Measurements from ENCODE around the gene SP3. TPM values are rescaled to one million over a fixed set of nuclear protein-coding genes. Genes with fewer than 3 reads are reported as not detected.

Gene SP3
- total and polyA plus RNA-seq, 2 donors (not counting 1 experiment from before 2014, with no cell fraction given), result 64.1 to 124 TPM

GRCh38 chr2:173862612-173863217 is 102.5 kb downstream of the SP3 start:
- Histone ChIP-seq H3K79me2 (ENCODE audit: control insufficient read depth, insufficient read depth, low read length) (no peaks in the 10 kb centered on the region), H3K4me3 (replicated peaks in 1 of 4; ENCODE audit: control extremely low read depth in 1 of 4, insufficient read depth in 1 of 4, low read depth in 3 of 4, low read length in 4 of 4) (no peak overlapping the region), H3K27ac (ENCODE audit: insufficient read depth, low read length) (no peak overlapping the region), H3K27me3 (ENCODE audit: control insufficient read depth, insufficient read depth, low read length) (peaks cover 14% of the 10 kb centered on the region), H3K36me3 (ENCODE audit: control insufficient read depth, insufficient read depth, low read length) (no peaks in the 10 kb centered on the region), H3K4me1 (ENCODE audit: control insufficient read depth, extremely low read depth, insufficient read depth, low read length) (no peaks in the 10 kb centered on the region), H2AFZ (ENCODE audit: low read length) (no peak overlapping the region), H3K9me3 (ENCODE audit: control insufficient read depth, insufficient read depth, low read depth, low read length) (no peaks in the 10 kb centered on the region), H3K4me2 (ENCODE audit: extremely low read depth, insufficient read depth, low read length) (no peak overlapping the region), H3K9ac (ENCODE audit: insufficient read depth, low read length) (no peak overlapping the region), H4K20me1 (ENCODE audit: control insufficient read depth, extremely low read depth, insufficient read depth, low read length) (no peaks in the 10 kb centered on the region)
- DNase-seq (ENCODE audit: low read depth in 2 of 2), result no peak
- TF ChIP-seq EZH2 (IDR thresholded peaks at IDR 0.05; ENCODE audit: low read length, missing control alignments) (no peak), CTCF (conservative IDR thresholded peaks at IDR 0.05 in 1 of 2, IDR thresholded peaks at IDR 0.05 in 1 of 2; ENCODE audit: low read depth in 1 of 2, low read length in 2 of 2) (no peak)

GRCh38 chr2:173860566-173860965 is 104.6 kb downstream of the SP3 start:
- H3K27ac ChIP-seq (ENCODE audit: insufficient read depth, low read length), result no peak overlapping the region
- no peaks in the 10 kb centered on the region for H3K79me2 ChIP-seq (ENCODE audit: control insufficient read depth, insufficient read depth, low read length)
- H2AFZ ChIP-seq (ENCODE audit: low read length), result no peak overlapping the region
- peaks cover 10% of the 10 kb centered on the region for H3K27me3 ChIP-seq (ENCODE audit: control insufficient read depth, insufficient read depth, low read length)
- TF ChIP-seq CTCF (conservative IDR thresholded peaks at IDR 0.05 in 1 of 2, IDR thresholded peaks at IDR 0.05 in 1 of 2; ENCODE audit: low read depth in 1 of 2, low read length in 2 of 2), result no peak
- no peak for TF ChIP-seq EZH2 (IDR thresholded peaks at IDR 0.05; ENCODE audit: low read length, missing control alignments)
- no peaks in the 10 kb centered on the region for H3K4me1 ChIP-seq (ENCODE audit: control insufficient read depth, extremely low read depth, insufficient read depth, low read length)
- no peaks in the 10 kb centered on the region for H4K20me1 ChIP-seq (ENCODE audit: control insufficient read depth, extremely low read depth, insufficient read depth, low read length)
- no peak overlapping the region for H3K4me3 ChIP-seq (replicated peaks in 1 of 4; ENCODE audit: control extremely low read depth in 1 of 4, insufficient read depth in 1 of 4, low read depth in 3 of 4, low read length in 4 of 4)
- no peak overlapping the region for H3K4me2 ChIP-seq (ENCODE audit: extremely low read depth, insufficient read depth, low read length)
- no peak for DNase-seq (ENCODE audit: low read depth in 2 of 2)
- H3K9ac ChIP-seq (ENCODE audit: insufficient read depth, low read length), result no peak overlapping the region
- no peaks in the 10 kb centered on the region for H3K36me3 ChIP-seq (ENCODE audit: control insufficient read depth, insufficient read depth, low read length)
- H3K9me3 ChIP-seq (ENCODE audit: control insufficient read depth, insufficient read depth, low read depth, low read length), result no peaks in the 10 kb centered on the region

- H3K4me1 ChIP-seq (ENCODE audit: control insufficient read depth, extremely low read depth, insufficient read depth, low read length), result no peaks in the 10 kb centered on the region
- no peak overlapping the region for H2AFZ ChIP-seq (ENCODE audit: low read length)
- H3K4me3 ChIP-seq (replicated peaks in 1 of 4; ENCODE audit: control extremely low read depth in 1 of 4, insufficient read depth in 1 of 4, low read depth in 3 of 4, low read length in 4 of 4), result no peak overlapping the region
- no peaks in the 10 kb centered on the region for H3K79me2 ChIP-seq (ENCODE audit: control insufficient read depth, insufficient read depth, low read length)
- peaks cover 10% of the 10 kb centered on the region for H3K27me3 ChIP-seq (ENCODE audit: control insufficient read depth, insufficient read depth, low read length)
- no peaks in the 10 kb centered on the region for H3K36me3 ChIP-seq (ENCODE audit: control insufficient read depth, insufficient read depth, low read length)
- H3K9ac ChIP-seq (ENCODE audit: insufficient read depth, low read length), result no peak overlapping the region
- no peak overlapping the region for H3K27ac ChIP-seq (ENCODE audit: insufficient read depth, low read length)
- TF ChIP-seq CTCF (conservative IDR thresholded peaks at IDR 0.05 in 1 of 2, IDR thresholded peaks at IDR 0.05 in 1 of 2; ENCODE audit: low read depth in 1 of 2, low read length in 2 of 2) (no peak), EZH2 (IDR thresholded peaks at IDR 0.05; ENCODE audit: low read length, missing control alignments) (no peak)
- no peak overlapping the region for H3K4me2 ChIP-seq (ENCODE audit: extremely low read depth, insufficient read depth, low read length)
- H4K20me1 ChIP-seq (ENCODE audit: control insufficient read depth, extremely low read depth, insufficient read depth, low read length), result no peaks in the 10 kb centered on the region
- DNase-seq (ENCODE audit: low read depth in 2 of 2), result no peak
- H3K9me3 ChIP-seq (ENCODE audit: control insufficient read depth, insufficient read depth, low read depth, low read length), result no peaks in the 10 kb centered on the region
Observed at GRCh38 chr2:173860082-173860481, 105.1 kb downstream of the SP3 start.

Data from fibroblast of lung (primary cell).